HG02970 (cell line): ENCODE results near the gene SMG9.
"Not testable (repeated sequence)": the region's sequence is repeated elsewhere in the genome, so short reads cannot be mapped to it uniquely, and the experiment has no call there.

Experiments used
- ATAC-seq: cut with Tn5 transposase; IDR thresholded peaks from one replicate; pipeline ENCODE4 v1.9.1; 2021; ENCODE audit warnings: mild to moderate bottlenecking, moderate library complexity, moderate number of reproducible peaks; ENCODE audit not compliant: unreplicated experiment, low FRiP score

SMG9 gene

GRCh38 chr19:43697295-43697694 is 57.5 kb downstream of the SMG9 start:
- no peak for ATAC-seq

GRCh38 chr19:43695985-43696704 is 58.6 kb downstream of the SMG9 start:
- ATAC-seq, result no peak

- ATAC-seq, result no peak
Measured at GRCh38 chr19:43694553-43694952, 60.2 kb downstream of the SMG9 start.

GRCh38 chr19:43692877-43693276 is 61.9 kb downstream of the SMG9 start:
- ATAC-seq, result no peak

- no peak for ATAC-seq
Measured at GRCh38 chr19:43692385-43692784, 62.4 kb downstream of the SMG9 start.

- ATAC-seq, result no peak
Measured at GRCh38 chr19:43691755-43692154, 63.0 kb downstream of the SMG9 start.

- ATAC-seq, result no peak
Measured at GRCh38 chr19:43690890-43691289, 63.9 kb downstream of the SMG9 start.

GRCh38 chr19:43690444-43690843 is 64.3 kb downstream of the SMG9 start:
- no peak for ATAC-seq

GRCh38 chr19:43688059-43688701 is 66.6 kb downstream of the SMG9 start:
- ATAC-seq, result no peak

GRCh38 chr19:43687660-43687997 is 67.1 kb downstream of the SMG9 start:
- no peak for ATAC-seq

GRCh38 chr19:43684326-43684725 is 70.4 kb downstream of the SMG9 start:
- ATAC-seq, result no peak

GRCh38 chr19:43683905-43684304 is 70.9 kb downstream of the SMG9 start:
- no peak for ATAC-seq

- ATAC-seq, result no peak
Measured at GRCh38 chr19:43682824-43683661, 71.7 kb downstream of the SMG9 start.

- ATAC-seq, result not testable (repeated sequence)
Measured at GRCh38 chr19:43682269-43682668, 72.5 kb downstream of the SMG9 start.

GRCh38 chr19:43681821-43682220 is 72.9 kb downstream of the SMG9 start:
- no peak for ATAC-seq

GRCh38 chr19:43678512-43679261 is 76.1 kb downstream of the SMG9 start:
- ATAC-seq, result no peak
